ENCODE measurements around the gene YY1. TPM values are rescaled to one million over a fixed set of nuclear protein-coding genes. Genes with fewer than 3 reads are reported as not detected.

YY1 gene
- polyA plus RNA-seq, 3 donors = 13.3 to 35.2 (median 15.7) TPM

DNA sequence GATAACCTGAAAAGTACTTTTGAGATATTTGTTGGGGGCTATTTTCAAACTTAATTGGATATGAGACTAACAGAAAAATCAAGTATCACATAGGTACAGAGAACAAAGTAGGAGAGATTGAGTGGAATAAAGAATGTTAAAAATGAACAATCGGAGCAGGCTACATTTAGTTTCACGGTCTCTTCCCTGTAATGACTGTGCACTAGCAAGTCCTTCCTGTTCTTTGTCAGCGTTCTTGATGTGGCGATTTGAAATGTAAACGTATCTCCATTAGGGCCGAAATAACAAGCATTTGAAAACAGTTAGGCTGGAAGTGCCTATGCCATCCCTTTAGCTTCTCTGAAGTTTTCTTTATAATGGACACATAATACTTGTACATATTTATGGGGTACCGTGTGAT lies 36.3 kb downstream of the YY1 start:
- no peak overlapping the region for H3K4me3 Mint-ChIP-seq
- H2AFZ ChIP-seq (ENCODE audit: insufficient read depth, low read depth, low read length, poor library complexity, severe bottlenecking) = no peak overlapping the region
- no peak overlapping the region for H3K9ac ChIP-seq (ENCODE audit: insufficient read depth, low read length, poor library complexity, severe bottlenecking)
- no peaks in the 10 kb centered on the region for H3K27me3 ChIP-seq (ENCODE audit: control insufficient read depth in 2 of 2, insufficient read depth in 2 of 2, low read length in 2 of 2)
- TF ChIP-seq CTCF (IDR thresholded peaks at IDR 0.05) = no peak
- no peak overlapping the region for H3K4me2 ChIP-seq (replicated peaks; ENCODE audit: extremely low read depth, low read length, poor library complexity, severe bottlenecking)
- H3K36me3 ChIP-seq (replicated peaks in 1 of 2; ENCODE audit: control insufficient read depth in 1 of 2, insufficient read depth in 2 of 2, low read length in 2 of 2) = peaks cover 19 to 43% of the 10 kb centered on the region in 2 donors
- H3K4me3 ChIP-seq (replicated peaks in 1 of 3; ENCODE audit: low read depth in 2 of 3, low read length in 3 of 3) = no peak overlapping the region
- DNase-seq = no peak
- H3K4me1 ChIP-seq (ENCODE audit: control insufficient read depth in 1 of 2, insufficient read depth in 2 of 2, low read length in 2 of 2) = peaks cover 8 to 14% of the 10 kb centered on the region in 2 donors
- 18% methylated on average over 2 of the region's 7 CpGs for WGBS (ENCODE audit: insufficient coverage)
- H3K27me3 Mint-ChIP-seq (ENCODE audit: low read depth in 3 of 3) = no peaks in the 10 kb centered on the region
- H3K9me3 Mint-ChIP-seq = no peaks in the 10 kb centered on the region
- intact Hi-C loops (cut with micrococcal nuclease) = loop anchor here in 1 of 2 donors (5.0 kb wide), 1 partner anchor 33 kb away; no protein-coding TSS in a partner anchor
- H3K27ac Mint-ChIP-seq = peak overlapping the region in 4 of 7 donors; percentile 10 to 55 (median 16)
- peak overlapping the region in 1 of 2 donors; percentile 0 for H3K27ac ChIP-seq (ENCODE audit: low read depth in 1 of 2, low read length in 2 of 2)
- H3K36me3 Mint-ChIP-seq = peaks cover 26 to 36% of the 10 kb centered on the region in 2 donors
- no peaks in the 10 kb centered on the region for H3K9me3 ChIP-seq (replicated peaks in 1 of 2; ENCODE audit: control insufficient read depth in 1 of 2, insufficient read depth in 1 of 2, low read length in 2 of 2)
- H3K4me1 Mint-ChIP-seq = peaks cover 35% of the 10 kb centered on the region
- peaks cover 99% of the 10 kb centered on the region for H4K20me1 ChIP-seq (ENCODE audit: insufficient read depth, low read length)
- H3K79me2 ChIP-seq (ENCODE audit: insufficient read depth, low read length) = peaks cover 97% of the 10 kb centered on the region

- Mint-ChIP-seq H3K27me3 (ENCODE audit: low read depth in 3 of 3) (peaks cover 0 to 2% (median 0%) of the 10 kb centered on the region in 3 donors), H3K36me3 (peaks cover 30 to 61% of the 10 kb centered on the region in 2 donors), H3K27ac (peak overlapping the region in 5 of 7 donors; percentile 33 to 77 (median 59)), H3K4me1 (peaks cover 33% of the 10 kb centered on the region), H3K9me3 (no peaks in the 10 kb centered on the region), H3K4me3 (no peak overlapping the region)
- no peak overlapping the region for H3K4me3 ChIP-seq (replicated peaks in 1 of 3; ENCODE audit: low read depth in 2 of 3, low read length in 3 of 3)
- peaks cover 26 to 71% of the 10 kb centered on the region in 2 donors for H3K36me3 ChIP-seq (replicated peaks in 1 of 2; ENCODE audit: control insufficient read depth in 1 of 2, insufficient read depth in 2 of 2, low read length in 2 of 2)
- peaks cover 8 to 14% of the 10 kb centered on the region in 2 donors for H3K4me1 ChIP-seq (ENCODE audit: control insufficient read depth in 1 of 2, insufficient read depth in 2 of 2, low read length in 2 of 2)
- H3K79me2 ChIP-seq (ENCODE audit: insufficient read depth, low read length) = peaks cover 76% of the 10 kb centered on the region
- DNase-seq = peak; percentile 23 to 39 (median 24)
- H3K27me3 ChIP-seq (ENCODE audit: control insufficient read depth in 2 of 2, insufficient read depth in 2 of 2, low read length in 2 of 2) = no peaks in the 10 kb centered on the region
- H3K9ac ChIP-seq (ENCODE audit: insufficient read depth, low read length, poor library complexity, severe bottlenecking) = no peak overlapping the region
- WGBS (ENCODE audit: insufficient coverage) = 8% methylated on average over 7 of the region's 8 CpGs
- peak overlapping the region; percentile 6 for H3K4me2 ChIP-seq (replicated peaks; ENCODE audit: extremely low read depth, low read length, poor library complexity, severe bottlenecking)
- intact Hi-C loops (cut with micrococcal nuclease) = loop anchor here in 1 of 2 donors (5.0 kb wide), 1 partner anchor 36 kb away; no protein-coding TSS in a partner anchor
- H4K20me1 ChIP-seq (ENCODE audit: insufficient read depth, low read length) = peaks cover 98% of the 10 kb centered on the region
- no peak overlapping the region for H2AFZ ChIP-seq (ENCODE audit: insufficient read depth, low read depth, low read length, poor library complexity, severe bottlenecking)
- TF ChIP-seq CTCF (IDR thresholded peaks at IDR 0.05) = peak; percentile 26
- H3K9me3 ChIP-seq (replicated peaks in 1 of 2; ENCODE audit: control insufficient read depth in 1 of 2, insufficient read depth in 1 of 2, low read length in 2 of 2) = no peaks in the 10 kb centered on the region
- H3K27ac ChIP-seq (ENCODE audit: low read depth in 1 of 2, low read length in 2 of 2) = peak overlapping the region; percentile 44 to 54
These were observed 39.8 kb downstream of the YY1 start for GRCh38 chr14:100278702-100279101.

All from CD14-positive monocyte (primary cell).